T-helper 2 cell treated with Interferon-gamma antibody and Interleukin-4, amounts not matched to agents 5 μg/mL and 100 μg/mL, for 36 hours (primary cell): ENCODE measurements around the gene PRPF18.

Source experiments
- DNase-seq: peaks from one replicate; pipeline ENCODE4 v3.0.0; 2021; ENCODE audit warnings: low spot score
- H3K27ac Mint-ChIP-seq: one replicate; pipeline ENCODE4 v1.8.0; 2021; ENCODE audit warnings: mild to moderate bottlenecking, mixed read lengths
- H3K27me3 Mint-ChIP-seq: one replicate; pipeline ENCODE4 v1.8.0; 2021; ENCODE audit warnings: low read depth, mixed read lengths
- H3K36me3 Mint-ChIP-seq: one replicate; pipeline ENCODE4 v1.8.0; 2021; ENCODE audit warnings: low read depth, mixed read lengths
- H3K4me1 Mint-ChIP-seq: one replicate; pipeline ENCODE4 v1.8.0; 2021; ENCODE audit warnings: low read depth, mixed read lengths
- H3K4me3 Mint-ChIP-seq: one replicate; pipeline ENCODE4 v1.8.0; 2022; ENCODE audit warnings: mild to moderate bottlenecking, moderate library complexity, mixed read lengths
- H3K9me3 Mint-ChIP-seq: one replicate; pipeline ENCODE4 v1.8.0; 2021; ENCODE audit warnings: mixed read lengths

Gene PRPF18

GRCh38 chr10:13673156-13673555 is 86.4 kb downstream of the PRPF18 start:
- no peaks in the 10 kb centered on the region for H3K4me1 Mint-ChIP-seq

GRCh38 chr10:13674645-13675588 is 88.2 kb downstream of the PRPF18 start:
- Mint-ChIP-seq H3K4me1 (no peaks in the 10 kb centered on the region), H3K9me3 (no peaks in the 10 kb centered on the region), H3K4me3 (no peak overlapping the region), H3K36me3 (no peaks in the 10 kb centered on the region), H3K27me3 (peaks cover 5% of the 10 kb centered on the region), H3K27ac (no peak overlapping the region)
- DNase-seq: no peak

More at GRCh38 chr10:13673156-13673555, 86.4 kb downstream of the PRPF18 start:
- Mint-ChIP-seq H3K9me3 (no peaks in the 10 kb centered on the region), H3K27me3 (peaks cover 5% of the 10 kb centered on the region), H3K27ac (no peak overlapping the region), H3K4me3 (no peak overlapping the region), H3K36me3 (no peaks in the 10 kb centered on the region)
- DNase-seq: no peak

- no peaks in the 10 kb centered on the region for H3K9me3 Mint-ChIP-seq
- H3K4me1 Mint-ChIP-seq: no peaks in the 10 kb centered on the region
- no peak overlapping the region for H3K27ac Mint-ChIP-seq
- H3K36me3 Mint-ChIP-seq: no peaks in the 10 kb centered on the region
- H3K27me3 Mint-ChIP-seq: peaks cover 8% of the 10 kb centered on the region
- no peak overlapping the region for H3K4me3 Mint-ChIP-seq
- no peak for DNase-seq
These were observed 91.5 kb downstream of the PRPF18 start for GRCh38 chr10:13678101-13678843.
